ENCODE data around the gene CORO1C. TPM values are rescaled to one million over a fixed set of nuclear protein-coding genes. Genes with fewer than 3 reads are reported as not detected.

The CORO1C gene
- total and polyA plus RNA-seq, 9 of the 15 experiments (the other 6 are each of a cell fraction or from before 2014, with no cell fraction given), result 55.2 to 280 (median 150) TPM

DNA sequence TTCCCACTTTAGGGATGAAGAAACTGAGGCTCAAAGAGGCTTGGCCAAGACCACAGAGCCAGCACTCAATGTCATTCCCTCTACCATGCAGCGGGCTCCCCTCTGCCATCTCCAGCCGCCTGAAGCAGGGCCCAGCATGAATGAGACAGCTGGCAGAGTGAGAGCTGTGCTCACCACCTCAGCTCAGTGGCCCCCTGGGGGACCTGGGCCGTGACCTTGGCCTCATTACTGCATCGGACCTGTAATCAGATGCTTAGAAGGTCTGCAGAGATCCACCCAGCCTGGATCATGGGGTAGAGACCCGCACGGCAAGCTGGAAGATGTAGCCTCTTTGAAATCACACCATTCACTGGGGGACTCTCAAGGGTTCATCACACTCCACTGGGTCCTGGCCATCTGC, 22.7 kb upstream of the CORO1C start:
- H3K27me3 ChIP-seq (ENCODE audit: control insufficient read depth in 2 of 2, insufficient read depth in 2 of 2, low read length in 2 of 2), result no peaks in the 10 kb centered on the region
- TF ChIP-seq, protein P1, sequence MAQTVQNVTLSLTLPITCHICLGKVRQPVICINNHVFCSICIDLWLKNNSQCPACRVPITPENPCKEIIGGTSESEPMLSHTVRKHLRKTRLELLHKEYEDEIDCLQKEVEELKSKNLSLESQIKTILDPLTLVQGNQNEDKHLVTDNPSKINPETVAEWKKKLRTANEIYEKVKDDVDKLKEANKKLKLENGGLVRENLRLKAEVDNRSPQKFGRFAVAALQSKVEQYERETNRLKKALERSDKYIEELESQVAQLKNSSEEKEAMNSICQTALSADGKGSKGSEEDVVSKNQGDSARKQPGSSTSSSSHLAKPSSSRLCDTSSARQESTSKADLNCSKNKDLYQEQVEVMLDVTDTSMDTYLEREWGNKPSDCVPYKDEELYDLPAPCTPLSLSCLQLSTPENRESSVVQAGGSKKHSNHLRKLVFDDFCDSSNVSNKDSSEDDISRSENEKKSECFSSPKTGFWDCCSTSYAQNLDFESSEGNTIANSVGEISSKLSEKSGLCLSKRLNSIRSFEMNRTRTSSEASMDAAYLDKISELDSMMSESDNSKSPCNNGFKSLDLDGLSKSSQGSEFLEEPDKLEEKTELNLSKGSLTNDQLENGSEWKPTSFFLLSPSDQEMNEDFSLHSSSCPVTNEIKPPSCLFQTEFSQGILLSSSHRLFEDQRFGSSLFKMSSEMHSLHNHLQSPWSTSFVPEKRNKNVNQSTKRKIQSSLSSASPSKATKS (CRISPR knock-in tag; IDR thresholded peaks at IDR 0.05), result no peak
- TF ChIP-seq, protein P2, sequence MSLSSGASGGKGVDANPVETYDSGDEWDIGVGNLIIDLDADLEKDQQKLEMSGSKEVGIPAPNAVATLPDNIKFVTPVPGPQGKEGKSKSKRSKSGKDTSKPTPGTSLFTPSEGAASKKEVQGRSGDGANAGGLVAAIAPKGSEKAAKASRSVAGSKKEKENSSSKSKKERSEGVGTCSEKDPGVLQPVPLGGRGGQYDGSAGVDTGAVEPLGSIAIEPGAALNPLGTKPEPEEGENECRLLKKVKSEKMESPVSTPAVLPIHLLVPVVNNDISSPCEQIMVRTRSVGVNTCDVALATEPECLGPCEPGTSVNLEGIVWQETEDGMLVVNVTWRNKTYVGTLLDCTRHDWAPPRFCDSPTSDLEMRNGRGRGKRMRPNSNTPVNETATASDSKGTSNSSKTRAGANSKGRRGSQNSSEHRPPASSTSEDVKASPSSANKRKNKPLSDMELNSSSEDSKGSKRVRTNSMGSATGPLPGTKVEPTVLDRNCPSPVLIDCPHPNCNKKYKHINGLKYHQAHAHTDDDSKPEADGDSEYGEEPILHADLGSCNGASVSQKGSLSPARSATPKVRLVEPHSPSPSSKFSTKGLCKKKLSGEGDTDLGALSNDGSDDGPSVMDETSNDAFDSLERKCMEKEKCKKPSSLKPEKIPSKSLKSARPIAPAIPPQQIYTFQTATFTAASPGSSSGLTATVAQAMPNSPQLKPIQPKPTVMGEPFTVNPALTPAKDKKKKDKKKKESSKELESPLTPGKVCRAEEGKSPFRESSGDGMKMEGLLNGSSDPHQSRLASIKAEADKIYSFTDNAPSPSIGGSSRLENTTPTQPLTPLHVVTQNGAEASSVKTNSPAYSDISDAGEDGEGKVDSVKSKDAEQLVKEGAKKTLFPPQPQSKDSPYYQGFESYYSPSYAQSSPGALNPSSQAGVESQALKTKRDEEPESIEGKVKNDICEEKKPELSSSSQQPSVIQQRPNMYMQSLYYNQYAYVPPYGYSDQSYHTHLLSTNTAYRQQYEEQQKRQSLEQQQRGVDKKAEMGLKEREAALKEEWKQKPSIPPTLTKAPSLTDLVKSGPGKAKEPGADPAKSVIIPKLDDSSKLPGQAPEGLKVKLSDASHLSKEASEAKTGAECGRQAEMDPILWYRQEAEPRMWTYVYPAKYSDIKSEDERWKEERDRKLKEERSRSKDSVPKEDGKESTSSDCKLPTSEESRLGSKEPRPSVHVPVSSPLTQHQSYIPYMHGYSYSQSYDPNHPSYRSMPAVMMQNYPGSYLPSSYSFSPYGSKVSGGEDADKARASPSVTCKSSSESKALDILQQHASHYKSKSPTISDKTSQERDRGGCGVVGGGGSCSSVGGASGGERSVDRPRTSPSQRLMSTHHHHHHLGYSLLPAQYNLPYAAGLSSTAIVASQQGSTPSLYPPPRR (CRISPR knock-in tag; IDR thresholded peaks at IDR 0.05; ENCODE audit: borderline replicate concordance), result no peak
- TF ChIP-seq C11orf30 (IDR thresholded peaks at IDR 0.05; ENCODE audit: low read depth) (no peak), TGIF2 (CRISPR knock-in tag; IDR thresholded peaks at IDR 0.05) (no peak), SOX6 (IDR thresholded peaks at IDR 0.05) (no peak), RBM25 (IDR thresholded peaks at IDR 0.05; ENCODE audit: low read depth, low read length, severe bottlenecking) (peak; percentile 2), PHB2 (IDR thresholded peaks at IDR 0.05; ENCODE audit: low read depth) (no peak)
- TF ChIP-seq, protein P3, sequence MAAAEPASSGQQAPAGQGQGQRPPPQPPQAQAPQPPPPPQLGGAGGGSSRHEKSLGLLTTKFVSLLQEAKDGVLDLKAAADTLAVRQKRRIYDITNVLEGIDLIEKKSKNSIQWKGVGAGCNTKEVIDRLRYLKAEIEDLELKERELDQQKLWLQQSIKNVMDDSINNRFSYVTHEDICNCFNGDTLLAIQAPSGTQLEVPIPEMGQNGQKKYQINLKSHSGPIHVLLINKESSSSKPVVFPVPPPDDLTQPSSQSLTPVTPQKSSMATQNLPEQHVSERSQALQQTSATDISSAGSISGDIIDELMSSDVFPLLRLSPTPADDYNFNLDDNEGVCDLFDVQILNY (CRISPR knock-in tag; IDR thresholded peaks at IDR 0.05), result no peak
- ChIA-PET CTCF (ENCODE audit: low intra/inter-chr PET ratio) (no interaction called here), POLR2A (interaction anchor here (0.6 kb wide), 1 partner anchor 22 kb away, joined by 3 read pairs; no protein-coding TSS in a partner anchor)
- 18% methylated on average over 6 of the region's 6 CpGs for WGBS (ENCODE audit: insufficient coverage, low coverage, missing lambda C conversion rate)
- H3K9ac ChIP-seq (ENCODE audit: insufficient read depth in 1 of 2, low read depth in 2 of 2, low read length in 2 of 2), result no peak overlapping the region
- H3K9me3 ChIP-seq (replicated peaks; ENCODE audit: control insufficient read depth, insufficient read depth, low read depth, low read length), result no peaks in the 10 kb centered on the region
- no peaks in the 10 kb centered on the region for H3K79me2 ChIP-seq (ENCODE audit: control insufficient read depth, insufficient read depth, low read length)
- in situ Hi-C loops (cut with MboI) (no loop called here), intact Hi-C loops (cut with micrococcal nuclease) (no loop called here)
- H4K20me1 ChIP-seq (replicated peaks; ENCODE audit: control insufficient read depth, insufficient read depth, low read length), result no peaks in the 10 kb centered on the region
- no peaks in the 10 kb centered on the region for H3K9me1 ChIP-seq (ENCODE audit: control insufficient read depth, insufficient read depth, low read length)
- no peak overlapping the region for H2AFZ ChIP-seq (ENCODE audit: low read depth, low read length)
- DNase-seq (ENCODE audit: extremely low read depth in 1 of 4, low spot score in 3 of 4), result no peak
- no peak overlapping the region for H3K27ac ChIP-seq (ENCODE audit: extremely low read depth, low read depth, low read length)
- ATAC-seq, result no peak
- no peak overlapping the region for H3K4me2 ChIP-seq (ENCODE audit: insufficient read depth, low read length)
- BruUV-seq (replicated peaks), result no TSS peak
- no peaks in the 10 kb centered on the region for H3K4me1 ChIP-seq (replicated peaks in 1 of 2; ENCODE audit: control insufficient read depth in 2 of 2, insufficient read depth in 2 of 2, low read length in 2 of 2)
- no peaks in the 10 kb centered on the region for H3K36me3 ChIP-seq (ENCODE audit: control insufficient read depth, insufficient read depth, low read length)
- FAIRE-seq, result no peak
- H3K4me3 ChIP-seq, result no peak overlapping the region
